NCI-H1417 (cell line): ENCODE data around the gene AOAH.
"Not testable (repeated sequence)": the region's sequence is repeated elsewhere in the genome, so short reads cannot be mapped to it uniquely, and the experiment has no call there.

Source experiments
- DNase-seq, 3 experiments: peaks; one replicate each; lab custom pipeline; 2025; lab: John Stamatoyannopoulos, UW

AOAH gene

DNA sequence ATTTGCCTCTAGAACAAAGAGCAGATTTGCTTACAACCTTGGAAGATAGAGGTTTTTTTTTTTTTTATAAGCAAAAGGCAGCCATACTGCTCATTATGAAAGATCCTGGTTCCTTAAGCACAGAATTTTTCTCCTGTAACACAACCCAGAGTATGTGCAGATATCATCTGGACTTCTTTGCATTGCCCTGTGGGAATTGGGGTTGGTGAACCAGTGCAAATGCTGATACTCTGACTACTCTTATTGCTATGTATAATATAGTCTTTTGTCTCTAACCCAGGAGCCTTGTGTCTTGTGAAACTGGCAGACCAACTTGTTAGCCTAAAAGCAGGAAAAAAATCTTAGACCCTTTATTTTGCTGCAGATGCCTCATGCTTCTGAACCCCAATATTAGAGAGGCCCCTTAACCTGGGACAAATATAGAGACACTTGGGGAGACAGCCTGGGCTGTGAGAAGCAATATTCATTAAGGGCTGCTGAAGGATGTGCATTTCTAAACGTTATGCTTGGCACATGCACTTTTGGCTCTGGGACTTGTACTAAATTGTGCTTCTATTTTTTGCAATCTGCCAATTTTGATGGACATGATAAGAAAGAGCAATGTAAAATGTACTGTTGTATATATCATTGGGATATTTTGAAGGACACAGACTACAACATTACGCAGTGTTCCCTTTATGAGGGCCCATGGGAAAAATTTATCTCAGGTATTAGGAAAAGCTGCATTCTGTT, 255.8 kb downstream of the AOAH start:
- DNase-seq, result no peak

- DNase-seq, result not testable (repeated sequence)
Measured at GRCh38 chr7:36466001-36466400, 258.3 kb downstream of the AOAH start.

- no peak for DNase-seq
Measured at GRCh38 chr7:36464271-36464670, 260.0 kb downstream of the AOAH start.
